DLD1 (cell line): ENCODE measurements around the gene MYOZ2.

ENCODE experiments used
- in situ Hi-C: cut with HindIII; loops from 2 replicates; pipeline ENCODE4 v1.10.0; 2017; ENCODE audit warnings: low sequenced_read_pairs

The MYOZ2 gene

GRCh38 chr4:119190354-119190753 lies 54.7 kb downstream of the MYOZ2 start:
- in situ Hi-C loops: no loop called here

- in situ Hi-C loops: no loop called here
These were observed 55.9 kb downstream of the MYOZ2 start for GRCh38 chr4:119191505-119191904.

GRCh38 chr4:119197772-119198212 lies 62.2 kb downstream of the MYOZ2 start:
- in situ Hi-C loops: no loop called here

- in situ Hi-C loops: no loop called here
These were observed 69.3 kb downstream of the MYOZ2 start for GRCh38 chr4:119204916-119205315.

GRCh38 chr4:119205690-119206089 lies 70.1 kb downstream of the MYOZ2 start:
- in situ Hi-C loops: no loop called here

GRCh38 chr4:119206178-119206577 lies 70.5 kb downstream of the MYOZ2 start:
- in situ Hi-C loops: no loop called here

- in situ Hi-C loops: no loop called here
These were observed 71.4 kb downstream of the MYOZ2 start for GRCh38 chr4:119207051-119207450.

- in situ Hi-C loops: no loop called here
These were observed 73.4 kb downstream of the MYOZ2 start for GRCh38 chr4:119209077-119209476.

- in situ Hi-C loops: no loop called here
These were observed 74.0 kb downstream of the MYOZ2 start for GRCh38 chr4:119209586-119209985.

GRCh38 chr4:119210775-119211174 lies 75.1 kb downstream of the MYOZ2 start:
- in situ Hi-C loops: no loop called here

GRCh38 chr4:119211867-119212233 lies 76.2 kb downstream of the MYOZ2 start:
- in situ Hi-C loops: no loop called here

- in situ Hi-C loops: no loop called here
These were observed 76.8 kb downstream of the MYOZ2 start, which contains the start of gene USP53 for GRCh38 chr4:119212234-119212963. Gene USP53 (plus strand): TSS chr4:119212713. CDS start chr4:119239760, 27,047 bp downstream.

GRCh38 chr4:119212964-119213606 lies 77.5 kb downstream of the MYOZ2 start:
- in situ Hi-C loops: no loop called here

GRCh38 chr4:119218093-119218492 lies 82.5 kb downstream of the MYOZ2 start:
- in situ Hi-C loops: no loop called here

- in situ Hi-C loops: no loop called here
These were observed 85.8 kb downstream of the MYOZ2 start for GRCh38 chr4:119221412-119221811.

GRCh38 chr4:119227690-119228089 lies 92.1 kb downstream of the MYOZ2 start:
- in situ Hi-C loops: no loop called here

- in situ Hi-C loops: no loop called here
These were observed 92.8 kb downstream of the MYOZ2 start for GRCh38 chr4:119228406-119228805.

GRCh38 chr4:119229908-119230687 lies 94.5 kb downstream of the MYOZ2 start:
- in situ Hi-C loops: no loop called here

GRCh38 chr4:119231491-119231890 lies 95.9 kb downstream of the MYOZ2 start:
- in situ Hi-C loops: no loop called here

GRCh38 chr4:119232286-119232685 lies 96.7 kb downstream of the MYOZ2 start:
- in situ Hi-C loops: no loop called here

- in situ Hi-C loops: no loop called here
These were observed 97.6 kb downstream of the MYOZ2 start for GRCh38 chr4:119233191-119233590.

- in situ Hi-C loops: no loop called here
These were observed 98.1 kb downstream of the MYOZ2 start for GRCh38 chr4:119233750-119234149.
